NCI-H748 (cell line): ENCODE data around the gene RHOT1.
"Not testable (repeated sequence)": the region's sequence is repeated elsewhere in the genome, so short reads cannot be mapped to it uniquely, and the experiment has no call there.

Experiments used
- DNase-seq: peaks from one replicate; lab custom pipeline; 2025; ENCODE audit not compliant: unreplicated experiment; lab: John Stamatoyannopoulos, UW

Gene RHOT1

GRCh38 chr17:32158870-32159585, 16.7 kb downstream of the RHOT1 start:
- DNase-seq = no peak

- DNase-seq = no peak
Measured at GRCh38 chr17:32159586-32160438, 17.5 kb downstream of the RHOT1 start.

GRCh38 chr17:32160526-32160925, 18.2 kb downstream of the RHOT1 start:
- no peak for DNase-seq

GRCh38 chr17:32161029-32161428, 18.7 kb downstream of the RHOT1 start:
- DNase-seq = no peak

GRCh38 chr17:32161506-32162365, 19.4 kb downstream of the RHOT1 start:
- no peak for DNase-seq

- DNase-seq = no peak
Measured at GRCh38 chr17:32174889-32175288, 32.6 kb downstream of the RHOT1 start.

GRCh38 chr17:32178679-32179078, 36.4 kb downstream of the RHOT1 start:
- not testable (repeated sequence) for DNase-seq

- not testable (repeated sequence) for DNase-seq
Measured at GRCh38 chr17:32179103-32179502, 36.8 kb downstream of the RHOT1 start.

- not testable (repeated sequence) for DNase-seq
Measured at GRCh38 chr17:32179526-32179925, 37.2 kb downstream of the RHOT1 start.

GRCh38 chr17:32180262-32180661, 38.0 kb downstream of the RHOT1 start:
- DNase-seq = not testable (repeated sequence)

GRCh38 chr17:32185875-32186274, 43.6 kb downstream of the RHOT1 start:
- DNase-seq = no peak

GRCh38 chr17:32187271-32187670, 45.0 kb downstream of the RHOT1 start:
- no peak for DNase-seq

- no peak for DNase-seq
Measured at GRCh38 chr17:32189343-32189742, 47.0 kb downstream of the RHOT1 start.

GRCh38 chr17:32191306-32191705, 49.0 kb downstream of the RHOT1 start:
- no peak for DNase-seq

- DNase-seq = no peak
Measured at GRCh38 chr17:32192379-32192778, 50.1 kb downstream of the RHOT1 start.

- no peak for DNase-seq
Measured at GRCh38 chr17:32197987-32198386, 55.7 kb downstream of the RHOT1 start.

GRCh38 chr17:32206861-32207260, 64.6 kb downstream of the RHOT1 start:
- no peak for DNase-seq

- DNase-seq = no peak
Measured at GRCh38 chr17:32208436-32208835, 66.1 kb downstream of the RHOT1 start.

- no peak for DNase-seq
Measured at GRCh38 chr17:32209608-32210007, 67.3 kb downstream of the RHOT1 start.

GRCh38 chr17:32211671-32212070, 69.4 kb downstream of the RHOT1 start:
- DNase-seq = no peak

- no peak for DNase-seq
Measured at GRCh38 chr17:32215696-32216095, 73.4 kb downstream of the RHOT1 start.
